Colonic mucosa (tissue), 4 donors: ENCODE measurements around the gene SNX19. TPM values are rescaled to one million over a fixed set of nuclear protein-coding genes. Genes with fewer than 3 reads are reported as not detected.

ENCODE experiments used
- DNase-seq: peaks from one replicate; pipeline ENCODE4 v3.0.0-alpha.2; 2020
- H3K27ac ChIP-seq: fragments of 200-600 bp; one replicate; pipeline ENCODE4 v1.8.0; 2021
- H3K27me3 ChIP-seq: fragments of 200-600 bp; one replicate; pipeline ENCODE4 v1.8.0; 2021
- H3K36me3 ChIP-seq: fragments of 200-600 bp; one replicate; pipeline ENCODE4 v1.8.0; 2021
- H3K4me1 ChIP-seq: fragments of 200-600 bp; one replicate; pipeline ENCODE4 v1.8.0; 2021; ENCODE audit warnings: mild to moderate bottlenecking
- H3K4me3 ChIP-seq: fragments of 200-600 bp; one replicate; pipeline ENCODE4 v1.8.0; 2021
- H3K9ac ChIP-seq, 2 donors: one replicate each; pipeline ENCODE4 v1.7.0; 2013; ENCODE audit warnings: control low read depth in 2 of 2, low read depth in 2 of 2, low read length in 2 of 2
- H3K9me3 ChIP-seq: fragments of 200-600 bp; one replicate; pipeline ENCODE4 v1.8.0; 2021
- CTCF ChIP-seq: fragments of 200-600 bp; IDR thresholded peaks from one replicate; pipeline ENCODE4 v1.8.0; 2022; ENCODE audit warnings: antibody characterized with exemption, mild to moderate bottlenecking
- intact Hi-C: fragments of 100-400 bp; cut with DNase I; formaldehyde crosslinking; loops from one replicate; pipeline ENCODE4 v1.14.1; 2022
- total RNA-seq, 2 donors: library from RNA; stranded (reverse); fragmentation: NEBNext Ultra II Directional in 1 of 2; extraction: Animal tissue kit (Norgen Biotek cat#: 25700) in 1 of 2; gene quantifications; one replicate each; pipeline ENCODE4 v1.2.1, GENCODE V29; 2021
- donor health status: healthy.
- donor health status: DM: no; HTN: no; CAD: no.
- donor health status: DM: no; HTN: no; CAD: no.

SNX19 gene
- total RNA-seq, 2 donors from 2014 or later = 43.4 to 57.4 TPM

GRCh38 chr11:130897262-130898182 lies 18.8 kb downstream of the SNX19 start:
- no peak for TF ChIP-seq CTCF
- peaks cover 10% of the 10 kb centered on the region for H3K36me3 ChIP-seq
- no peaks in the 10 kb centered on the region for H3K4me1 ChIP-seq
- H3K4me3 ChIP-seq = no peak overlapping the region
- H3K27ac ChIP-seq = peak overlapping the region; percentile 41
- intact Hi-C loops = loop anchor here (10.0 kb wide), 1 partner anchor 463 kb away; no protein-coding TSS in a partner anchor
- H3K27me3 ChIP-seq = no peaks in the 10 kb centered on the region
- peak; percentile 31 for DNase-seq
- no peak overlapping the region for H3K9ac ChIP-seq
- no peaks in the 10 kb centered on the region for H3K9me3 ChIP-seq

GRCh38 chr11:130894322-130895025 lies 21.8 kb downstream of the SNX19 start:
- peak; percentile 90 for TF ChIP-seq CTCF
- no peak overlapping the region for H3K9ac ChIP-seq
- no peaks in the 10 kb centered on the region for H3K4me1 ChIP-seq
- intact Hi-C loops = loop anchor here (10.0 kb wide), 1 partner anchor 460 kb away; no protein-coding TSS in a partner anchor
- DNase-seq = peak; percentile 73
- H3K36me3 ChIP-seq = no peaks in the 10 kb centered on the region
- H3K9me3 ChIP-seq = no peaks in the 10 kb centered on the region
- no peak overlapping the region for H3K4me3 ChIP-seq
- H3K27ac ChIP-seq = no peak overlapping the region
- H3K27me3 ChIP-seq = no peaks in the 10 kb centered on the region

GRCh38 chr11:130892861-130893260 lies 23.4 kb downstream of the SNX19 start:
- Histone ChIP-seq H3K4me3 (no peak overlapping the region), H3K4me1 (no peaks in the 10 kb centered on the region), H3K27ac (no peak overlapping the region), H3K27me3 (no peaks in the 10 kb centered on the region), H3K9ac (no peak overlapping the region), H3K36me3 (no peaks in the 10 kb centered on the region), H3K9me3 (no peaks in the 10 kb centered on the region)
- DNase-seq = no peak
- intact Hi-C loops = loop anchor here (10.0 kb wide), 1 partner anchor 458 kb away; no protein-coding TSS in a partner anchor
- no peak for TF ChIP-seq CTCF

GRCh38 chr11:130891326-130891725 lies 25.0 kb downstream of the SNX19 start:
- no peak overlapping the region for H3K27ac ChIP-seq
- no peaks in the 10 kb centered on the region for H3K36me3 ChIP-seq
- H3K9ac ChIP-seq = no peak overlapping the region
- H3K4me3 ChIP-seq = no peak overlapping the region
- intact Hi-C loops = loop anchor here (10.0 kb wide), 1 partner anchor 457 kb away; no protein-coding TSS in a partner anchor
- no peaks in the 10 kb centered on the region for H3K27me3 ChIP-seq
- TF ChIP-seq CTCF = no peak
- no peak for DNase-seq
- H3K4me1 ChIP-seq = no peaks in the 10 kb centered on the region
- no peaks in the 10 kb centered on the region for H3K9me3 ChIP-seq

- Histone ChIP-seq H3K27me3 (no peaks in the 10 kb centered on the region), H3K9me3 (no peaks in the 10 kb centered on the region), H3K9ac (no peak overlapping the region), H3K36me3 (no peaks in the 10 kb centered on the region), H3K4me3 (no peak overlapping the region), H3K27ac (no peak overlapping the region), H3K4me1 (no peaks in the 10 kb centered on the region)
- intact Hi-C loops = loop anchor here (10.0 kb wide), 1 partner anchor 455 kb away; no protein-coding TSS in a partner anchor
- TF ChIP-seq CTCF = no peak
- no peak for DNase-seq
Observed at GRCh38 chr11:130890039-130890745, 26.1 kb downstream of the SNX19 start.
